ENCODE data around the gene MAD1L1. TPM values are rescaled to one million over a fixed set of nuclear protein-coding genes. Genes with fewer than 3 reads are reported as not detected.

The MAD1L1 gene
- total and polyA plus RNA-seq, 2 donors (not counting 1 experiment from before 2014, with no cell fraction given), result 9.8 to 29.4 TPM

GRCh38 chr7:2144926-2145325 is 87.8 kb downstream of the MAD1L1 start:
- Histone ChIP-seq H3K4me1 (ENCODE audit: control insufficient read depth, extremely low read depth, insufficient read depth, low read length) (no peaks in the 10 kb centered on the region), H2AFZ (ENCODE audit: low read length) (no peak overlapping the region), H3K79me2 (ENCODE audit: control insufficient read depth, insufficient read depth, low read length) (no peaks in the 10 kb centered on the region), H3K9ac (ENCODE audit: insufficient read depth, low read length) (no peak overlapping the region), H3K4me2 (ENCODE audit: extremely low read depth, insufficient read depth, low read length) (no peak overlapping the region), H3K27ac (ENCODE audit: insufficient read depth, low read length) (no peak overlapping the region), H4K20me1 (ENCODE audit: control insufficient read depth, extremely low read depth, insufficient read depth, low read length) (no peaks in the 10 kb centered on the region), H3K9me3 (ENCODE audit: control insufficient read depth, insufficient read depth, low read depth, low read length) (no peaks in the 10 kb centered on the region), H3K4me3 (replicated peaks in 1 of 4; ENCODE audit: control extremely low read depth in 1 of 4, insufficient read depth in 1 of 4, low read depth in 3 of 4, low read length in 4 of 4) (no peak overlapping the region), H3K36me3 (ENCODE audit: control insufficient read depth, insufficient read depth, low read length) (peaks cover 2% of the 10 kb centered on the region), H3K27me3 (ENCODE audit: control insufficient read depth, insufficient read depth, low read length) (no peaks in the 10 kb centered on the region)
- no peak for DNase-seq (ENCODE audit: low read depth in 2 of 2)
- no peak for TF ChIP-seq EZH2 (IDR thresholded peaks at IDR 0.05; ENCODE audit: low read length, missing control alignments)
- TF ChIP-seq CTCF (conservative IDR thresholded peaks at IDR 0.05 in 1 of 2, IDR thresholded peaks at IDR 0.05 in 1 of 2; ENCODE audit: low read depth in 1 of 2, low read length in 2 of 2), result no peak

GRCh38 chr7:2143981-2144595 is 88.7 kb downstream of the MAD1L1 start:
- Histone ChIP-seq H3K27ac (ENCODE audit: insufficient read depth, low read length) (no peak overlapping the region), H4K20me1 (ENCODE audit: control insufficient read depth, extremely low read depth, insufficient read depth, low read length) (no peaks in the 10 kb centered on the region), H3K36me3 (ENCODE audit: control insufficient read depth, insufficient read depth, low read length) (peaks cover 2% of the 10 kb centered on the region), H3K9ac (ENCODE audit: insufficient read depth, low read length) (no peak overlapping the region), H3K79me2 (ENCODE audit: control insufficient read depth, insufficient read depth, low read length) (no peaks in the 10 kb centered on the region), H3K4me3 (replicated peaks in 1 of 4; ENCODE audit: control extremely low read depth in 1 of 4, insufficient read depth in 1 of 4, low read depth in 3 of 4, low read length in 4 of 4) (no peak overlapping the region), H3K4me1 (ENCODE audit: control insufficient read depth, extremely low read depth, insufficient read depth, low read length) (no peaks in the 10 kb centered on the region), H2AFZ (ENCODE audit: low read length) (no peak overlapping the region), H3K4me2 (ENCODE audit: extremely low read depth, insufficient read depth, low read length) (no peak overlapping the region), H3K9me3 (ENCODE audit: control insufficient read depth, insufficient read depth, low read depth, low read length) (no peaks in the 10 kb centered on the region), H3K27me3 (ENCODE audit: control insufficient read depth, insufficient read depth, low read length) (no peaks in the 10 kb centered on the region)
- TF ChIP-seq CTCF (conservative IDR thresholded peaks at IDR 0.05 in 1 of 2, IDR thresholded peaks at IDR 0.05 in 1 of 2; ENCODE audit: low read depth in 1 of 2, low read length in 2 of 2) (no peak), EZH2 (IDR thresholded peaks at IDR 0.05; ENCODE audit: low read length, missing control alignments) (no peak)
- DNase-seq (ENCODE audit: low read depth in 2 of 2), result no peak

GRCh38 chr7:2143450-2143849 is 89.3 kb downstream of the MAD1L1 start:
- H3K4me2 ChIP-seq (ENCODE audit: extremely low read depth, insufficient read depth, low read length), result no peak overlapping the region
- no peaks in the 10 kb centered on the region for H3K79me2 ChIP-seq (ENCODE audit: control insufficient read depth, insufficient read depth, low read length)
- H4K20me1 ChIP-seq (ENCODE audit: control insufficient read depth, extremely low read depth, insufficient read depth, low read length), result no peaks in the 10 kb centered on the region
- no peak overlapping the region for H3K4me3 ChIP-seq (replicated peaks in 1 of 4; ENCODE audit: control extremely low read depth in 1 of 4, insufficient read depth in 1 of 4, low read depth in 3 of 4, low read length in 4 of 4)
- H3K4me1 ChIP-seq (ENCODE audit: control insufficient read depth, extremely low read depth, insufficient read depth, low read length), result no peaks in the 10 kb centered on the region
- no peaks in the 10 kb centered on the region for H3K27me3 ChIP-seq (ENCODE audit: control insufficient read depth, insufficient read depth, low read length)
- H3K36me3 ChIP-seq (ENCODE audit: control insufficient read depth, insufficient read depth, low read length), result peaks cover 2% of the 10 kb centered on the region
- no peak overlapping the region for H2AFZ ChIP-seq (ENCODE audit: low read length)
- no peaks in the 10 kb centered on the region for H3K9me3 ChIP-seq (ENCODE audit: control insufficient read depth, insufficient read depth, low read depth, low read length)
- no peak overlapping the region for H3K9ac ChIP-seq (ENCODE audit: insufficient read depth, low read length)
- H3K27ac ChIP-seq (ENCODE audit: insufficient read depth, low read length), result no peak overlapping the region
- no peak for DNase-seq (ENCODE audit: low read depth in 2 of 2)
- TF ChIP-seq CTCF (conservative IDR thresholded peaks at IDR 0.05 in 1 of 2, IDR thresholded peaks at IDR 0.05 in 1 of 2; ENCODE audit: low read depth in 1 of 2, low read length in 2 of 2) (no peak), EZH2 (IDR thresholded peaks at IDR 0.05; ENCODE audit: low read length, missing control alignments) (no peak)

All from fibroblast of lung (primary cell).